Spleen (tissue), 7 donors: ENCODE measurements around the gene GZMA.
"Not testable (repeated sequence)": the region's sequence is repeated elsewhere in the genome, so short reads cannot be mapped to it uniquely, and the experiment has no call there.

ENCODE experiments used
- CTCF ChIP-seq, 11 experiments: fragments of 200-600 bp in 7 of 11; fragments of 450-650 bp in 4 of 11; sonication (generic) in 4 of 11; IDR thresholded peaks in 8 of 11; conservative IDR thresholded peaks in 3 of 11; 1 replicate in 7 of 11; 2 replicates in 4 of 11; pipeline versions ENCODE4 v1.4.0 to v1.8.0; 2016 to 2021; ENCODE audit warnings: antibody characterized with exemption in 11 of 11, inconsistent platforms in 4 of 11, mild to moderate bottlenecking in 1 of 11
- POLR2AphosphoS5 ChIP-seq, 3 donors: sonication (generic); formaldehyde crosslinking; IDR thresholded peaks; one replicate each; pipeline ENCODE4 v1.5.1; 2017; ENCODE audit warnings: antibody characterized with exemption in 3 of 3
- donor health status: DM: no; HTN: no; CAD: no; lungs with moderate emphysema.
- donor health status: DM: no; HTN: no; CAD: no.
- donor health status: DM: no; HTN: no; CAD: no.

- not testable (repeated sequence) for TF ChIP-seq CTCF (IDR thresholded peaks at IDR 0.05 in 8 of 11, conservative IDR thresholded peaks at IDR 0.05 in 3 of 11); POLR2AphosphoS5 (IDR thresholded peaks at IDR 0.05)
These were observed 13.1 kb upstream of the GZMA start for GRCh38 chr5:55089301-55089700.
